ENCODE results near the gene DPH3. TPM values are rescaled to one million over a fixed set of nuclear protein-coding genes. Genes with fewer than 3 reads are reported as not detected.

DPH3 gene
- total and polyA plus RNA-seq, 2 experiments from 2014 or later: 15.3 to 84.3 TPM

DNA sequence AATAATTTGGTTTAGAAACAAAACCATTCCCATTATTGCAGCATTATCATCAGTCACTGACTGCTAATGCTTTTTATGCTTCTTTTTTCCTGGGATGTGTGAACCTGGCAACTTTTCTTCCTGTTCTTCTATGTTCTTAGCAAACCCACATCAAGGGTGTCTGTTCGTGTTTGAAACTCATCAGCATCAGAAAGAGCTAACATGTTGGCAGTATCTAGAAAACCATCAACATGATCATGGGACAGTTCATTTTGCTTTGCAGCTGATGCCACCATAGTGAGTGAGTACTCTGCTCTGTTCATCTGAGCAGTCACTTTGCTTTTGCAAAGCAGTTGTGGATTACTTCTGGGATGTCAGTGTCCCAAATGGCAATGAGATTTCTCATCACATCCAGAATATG lies 5.9 kb downstream of the DPH3 start (continued):
- TF ChIP-seq, protein P1, sequence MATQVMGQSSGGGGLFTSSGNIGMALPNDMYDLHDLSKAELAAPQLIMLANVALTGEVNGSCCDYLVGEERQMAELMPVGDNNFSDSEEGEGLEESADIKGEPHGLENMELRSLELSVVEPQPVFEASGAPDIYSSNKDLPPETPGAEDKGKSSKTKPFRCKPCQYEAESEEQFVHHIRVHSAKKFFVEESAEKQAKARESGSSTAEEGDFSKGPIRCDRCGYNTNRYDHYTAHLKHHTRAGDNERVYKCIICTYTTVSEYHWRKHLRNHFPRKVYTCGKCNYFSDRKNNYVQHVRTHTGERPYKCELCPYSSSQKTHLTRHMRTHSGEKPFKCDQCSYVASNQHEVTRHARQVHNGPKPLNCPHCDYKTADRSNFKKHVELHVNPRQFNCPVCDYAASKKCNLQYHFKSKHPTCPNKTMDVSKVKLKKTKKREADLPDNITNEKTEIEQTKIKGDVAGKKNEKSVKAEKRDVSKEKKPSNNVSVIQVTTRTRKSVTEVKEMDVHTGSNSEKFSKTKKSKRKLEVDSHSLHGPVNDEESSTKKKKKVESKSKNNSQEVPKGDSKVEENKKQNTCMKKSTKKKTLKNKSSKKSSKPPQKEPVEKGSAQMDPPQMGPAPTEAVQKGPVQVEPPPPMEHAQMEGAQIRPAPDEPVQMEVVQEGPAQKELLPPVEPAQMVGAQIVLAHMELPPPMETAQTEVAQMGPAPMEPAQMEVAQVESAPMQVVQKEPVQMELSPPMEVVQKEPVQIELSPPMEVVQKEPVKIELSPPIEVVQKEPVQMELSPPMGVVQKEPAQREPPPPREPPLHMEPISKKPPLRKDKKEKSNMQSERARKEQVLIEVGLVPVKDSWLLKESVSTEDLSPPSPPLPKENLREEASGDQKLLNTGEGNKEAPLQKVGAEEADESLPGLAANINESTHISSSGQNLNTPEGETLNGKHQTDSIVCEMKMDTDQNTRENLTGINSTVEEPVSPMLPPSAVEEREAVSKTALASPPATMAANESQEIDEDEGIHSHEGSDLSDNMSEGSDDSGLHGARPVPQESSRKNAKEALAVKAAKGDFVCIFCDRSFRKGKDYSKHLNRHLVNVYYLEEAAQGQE (IDR thresholded peaks at IDR 0.05; ENCODE audit: unreplicated experiment): no peak
- TF ChIP-seq, protein P2, sequence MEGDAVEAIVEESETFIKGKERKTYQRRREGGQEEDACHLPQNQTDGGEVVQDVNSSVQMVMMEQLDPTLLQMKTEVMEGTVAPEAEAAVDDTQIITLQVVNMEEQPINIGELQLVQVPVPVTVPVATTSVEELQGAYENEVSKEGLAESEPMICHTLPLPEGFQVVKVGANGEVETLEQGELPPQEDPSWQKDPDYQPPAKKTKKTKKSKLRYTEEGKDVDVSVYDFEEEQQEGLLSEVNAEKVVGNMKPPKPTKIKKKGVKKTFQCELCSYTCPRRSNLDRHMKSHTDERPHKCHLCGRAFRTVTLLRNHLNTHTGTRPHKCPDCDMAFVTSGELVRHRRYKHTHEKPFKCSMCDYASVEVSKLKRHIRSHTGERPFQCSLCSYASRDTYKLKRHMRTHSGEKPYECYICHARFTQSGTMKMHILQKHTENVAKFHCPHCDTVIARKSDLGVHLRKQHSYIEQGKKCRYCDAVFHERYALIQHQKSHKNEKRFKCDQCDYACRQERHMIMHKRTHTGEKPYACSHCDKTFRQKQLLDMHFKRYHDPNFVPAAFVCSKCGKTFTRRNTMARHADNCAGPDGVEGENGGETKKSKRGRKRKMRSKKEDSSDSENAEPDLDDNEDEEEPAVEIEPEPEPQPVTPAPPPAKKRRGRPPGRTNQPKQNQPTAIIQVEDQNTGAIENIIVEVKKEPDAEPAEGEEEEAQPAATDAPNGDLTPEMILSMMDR (conservative IDR thresholded peaks at IDR 0.05; ENCODE audit: low read depth in 2 of 2): no peak
- TF ChIP-seq ZNF331 (CRISPR knock-in tag; IDR thresholded peaks at IDR 0.05; ENCODE audit: low read depth): no peak

DNA sequence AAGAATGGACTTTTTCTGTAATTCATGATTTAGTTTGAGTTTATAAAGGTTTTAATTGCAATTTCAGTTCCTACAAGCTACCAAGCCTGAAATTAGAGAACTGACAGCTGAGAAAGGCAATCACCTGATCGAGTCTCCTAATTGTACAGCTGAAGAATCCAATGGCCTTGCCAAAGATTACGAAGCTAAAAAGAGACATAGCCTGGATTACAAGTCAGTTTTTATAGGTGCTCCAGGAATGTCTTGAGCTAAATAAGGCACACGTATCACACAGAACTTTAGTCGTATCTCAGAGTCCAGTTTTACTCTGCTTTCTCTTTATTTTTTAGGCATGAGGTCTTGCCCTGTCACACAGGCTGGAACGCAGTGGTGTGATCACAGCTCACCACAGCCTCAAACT lies 6.6 kb downstream of the DPH3 start:
- ATAC-seq: no peak
- H3K36me3 ChIP-seq (ENCODE audit: insufficient read depth): peaks cover 9% of the 10 kb centered on the region
- no peak overlapping the region for H3K4me3 ChIP-seq
- no peaks in the 10 kb centered on the region for H3K4me1 Mint-ChIP-seq
- no peak overlapping the region for H2AFZ ChIP-seq
- no peak for DNase-seq (ENCODE audit: low spot score)
- TF ChIP-seq ZNF331 (CRISPR knock-in tag; IDR thresholded peaks at IDR 0.05; ENCODE audit: low read depth): no peak
- TF ChIP-seq, protein P3, sequence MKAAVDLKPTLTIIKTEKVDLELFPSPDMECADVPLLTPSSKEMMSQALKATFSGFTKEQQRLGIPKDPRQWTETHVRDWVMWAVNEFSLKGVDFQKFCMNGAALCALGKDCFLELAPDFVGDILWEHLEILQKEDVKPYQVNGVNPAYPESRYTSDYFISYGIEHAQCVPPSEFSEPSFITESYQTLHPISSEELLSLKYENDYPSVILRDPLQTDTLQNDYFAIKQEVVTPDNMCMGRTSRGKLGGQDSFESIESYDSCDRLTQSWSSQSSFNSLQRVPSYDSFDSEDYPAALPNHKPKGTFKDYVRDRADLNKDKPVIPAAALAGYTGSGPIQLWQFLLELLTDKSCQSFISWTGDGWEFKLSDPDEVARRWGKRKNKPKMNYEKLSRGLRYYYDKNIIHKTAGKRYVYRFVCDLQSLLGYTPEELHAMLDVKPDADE (IDR thresholded peaks at IDR 0.05): no peak
- TF ChIP-seq, protein P2 (conservative IDR thresholded peaks at IDR 0.05; ENCODE audit: low read depth in 2 of 2): no peak
- no peak for TF ChIP-seq NANOG (IDR thresholded peaks at IDR 0.05; ENCODE audit: borderline replicate concordance)
- TF ChIP-seq JUNB (IDR thresholded peaks at IDR 0.05; ENCODE audit: unreplicated experiment): no peak
- TF ChIP-seq STAT1 (IDR thresholded peaks at IDR 0.05; ENCODE audit: unreplicated experiment): no peak
- no peak for TF ChIP-seq EZH2phosphoT487 (IDR thresholded peaks at IDR 0.05; ENCODE audit: unreplicated experiment)
- TF ChIP-seq ZNF114 (CRISPR knock-in tag; IDR thresholded peaks at IDR 0.05): no peak
- TF ChIP-seq, protein P1 (IDR thresholded peaks at IDR 0.05; ENCODE audit: unreplicated experiment): no peak
- TF ChIP-seq POLR2AphosphoS5 (IDR thresholded peaks at IDR 0.05; ENCODE audit: low read depth): no peak
- no peak for TF ChIP-seq CREB1 (CRISPR knock-in tag; IDR thresholded peaks at IDR 0.05; ENCODE audit: low read depth)
- no peak for TF ChIP-seq EZH2 (IDR thresholded peaks at IDR 0.05; ENCODE audit: low read depth, unreplicated experiment)
- H3K9me2 ChIP-seq (ENCODE audit: insufficient read depth): no peaks in the 10 kb centered on the region
- H3K27ac Mint-ChIP-seq: no peak overlapping the region
- peaks cover 5% of the 10 kb centered on the region; the same call in 1 of the 2 replicates for H4K20me1 ChIP-seq (replicated peaks; ENCODE audit: insufficient read depth)
- no peak overlapping the region for H3K27ac ChIP-seq (ENCODE audit: low read depth)
- H3K9me3 Mint-ChIP-seq: no peaks in the 10 kb centered on the region
- H3K4me2 ChIP-seq: no peak overlapping the region
- H3F3A ChIP-seq (replicated peaks; ENCODE audit: low read depth): no peaks in the 10 kb centered on the region
- H3K27me3 ChIP-seq (ENCODE audit: insufficient read depth): no peaks in the 10 kb centered on the region
- no peaks in the 10 kb centered on the region for H3K4me1 ChIP-seq (ENCODE audit: insufficient read depth)
- no peak overlapping the region for H3K4me3 Mint-ChIP-seq
- peaks cover 6% of the 10 kb centered on the region; the same call in 2 of the 3 replicates for H3K36me3 Mint-ChIP-seq (ENCODE audit: low read depth)
- no peaks in the 10 kb centered on the region for H3K27me3 Mint-ChIP-seq (ENCODE audit: insufficient read depth, low read depth, poor library complexity)
- peaks cover 16% of the 10 kb centered on the region for H3K79me2 ChIP-seq (replicated peaks; ENCODE audit: insufficient read depth)
